HepG2 (cell line): ENCODE data around the gene SYNGAP1. TPM values are rescaled to one million over a fixed set of nuclear protein-coding genes. Genes with fewer than 3 reads are reported as not detected.

Experiments used
- IKZF1 ChIP-seq: fragments of 450-650 bp; IDR thresholded peaks from 2 replicates; pipeline ENCODE4 v1.7.1; 2016
- LRRFIP1 ChIP-seq: sonication (generic); formaldehyde crosslinking; conservative IDR thresholded peaks from 2 replicates; pipeline ENCODE4 v1.4.0; 2020; ENCODE audit warnings: missing genetic modification reagents
- NFYC ChIP-seq: IDR thresholded peaks from 2 replicates; pipeline ENCODE4 v1.6.1; 2016; ENCODE audit warnings: missing genetic modification reagents, missing compliant biosample characterization
- TAF1 ChIP-seq: sonication (generic); formaldehyde crosslinking; IDR thresholded peaks from 2 replicates; pipeline ENCODE4 v1.4.0; 2020; ENCODE audit warnings: missing genetic modification reagents
- TAF15 ChIP-seq: fragments of 200-400 bp; formaldehyde crosslinking; IDR thresholded peaks from one replicate; pipeline ENCODE4 v1.6.1; 2018; ENCODE audit warnings: mild to moderate bottlenecking, low read depth, low read length; ENCODE audit not compliant: poor library complexity, severe bottlenecking
- TCF7L2 ChIP-seq: IDR thresholded peaks from 2 replicates; pipeline ENCODE4 v1.6.1; 2011; ENCODE audit warnings: mild to moderate bottlenecking, low read depth, low read length, moderate library complexity
- THAP7 ChIP-seq: sonication (generic); formaldehyde crosslinking; IDR thresholded peaks from 2 replicates; pipeline ENCODE4 v1.8.1; 2023; ENCODE audit warnings: mild to moderate bottlenecking, missing genetic modification reagents
- YEATS4 ChIP-seq: sonication (generic); formaldehyde crosslinking; IDR thresholded peaks from 2 replicates; pipeline ENCODE4 v1.4.0; 2020; ENCODE audit warnings: missing genetic modification reagents, borderline replicate concordance
- ZBTB1 ChIP-seq: sonication (generic); formaldehyde crosslinking; IDR thresholded peaks from 2 replicates; pipeline ENCODE4 v1.4.0; 2020; ENCODE audit warnings: missing genetic modification reagents, borderline replicate concordance
- ZBTB7A ChIP-seq: sonication (generic); formaldehyde crosslinking; IDR thresholded peaks from 2 replicates; pipeline ENCODE4 v1.8.0; 2022; ENCODE audit warnings: mild to moderate bottlenecking, missing genetic modification reagents
- ZNF33A ChIP-seq: sonication (generic); formaldehyde crosslinking; IDR thresholded peaks from 2 replicates; pipeline ENCODE4 v1.5.1; 2020; ENCODE audit warnings: missing genetic modification reagents, mild to moderate bottlenecking, moderate library complexity, borderline replicate concordance
- polyA plus RNA-seq, 8 experiments: library from polyadenylated mRNA; depleted of rRNA in 3 of 8; stranded (reverse) in 7 of 8; unstranded in 1 of 8; fragments of >200 nt; fragmentation: Illumina TruSeq in 4 of 8; extraction: Trizol in 4 of 8; gene quantifications; 2 replicates each; pipeline versions ENCODE4 v1.2.1 to v1.2.3, GENCODE V29; 2011 to 2016; ENCODE audit warnings: low read depth in 4 of 8, missing spikeins in 1 of 8, mixed read lengths in 1 of 8; ENCODE audit not compliant: insufficient read depth in 1 of 8
- total RNA-seq, 5 experiments: library from RNA; depleted of rRNA; stranded (reverse); fragments of >200 nt; fragmentation: Illumina TruSeq; extraction: Trizol; gene quantifications; 2 replicates each; pipeline ENCODE4 v1.2.3, GENCODE V29; 2016; ENCODE audit warnings: low read depth in 1 of 5
- TF ChIP-seq, protein P1 (sequence below): sonication (generic); formaldehyde crosslinking; IDR thresholded peaks from 2 replicates; pipeline ENCODE4 v1.9.0; 2021; ENCODE audit warnings: missing genetic modification reagents, borderline replicate concordance
- TF ChIP-seq, protein P2 (sequence below): sonication (generic); formaldehyde crosslinking; IDR thresholded peaks from 2 replicates; pipeline ENCODE4 v1.4.0; 2020; ENCODE audit warnings: mild to moderate bottlenecking, missing genetic modification reagents
- TF ChIP-seq, protein P3 (sequence below): sonication (generic); formaldehyde crosslinking; IDR thresholded peaks from 2 replicates; pipeline ENCODE4 v1.4.0; 2020; ENCODE audit warnings: mild to moderate bottlenecking, missing genetic modification reagents, borderline replicate concordance

Gene SYNGAP1
- total and polyA plus RNA-seq, 2 of the 13 experiments (the other 11 are each of a cell fraction or from before 2014, with no cell fraction given): 0.75 to 1.1 TPM

- TF ChIP-seq, protein P1, sequence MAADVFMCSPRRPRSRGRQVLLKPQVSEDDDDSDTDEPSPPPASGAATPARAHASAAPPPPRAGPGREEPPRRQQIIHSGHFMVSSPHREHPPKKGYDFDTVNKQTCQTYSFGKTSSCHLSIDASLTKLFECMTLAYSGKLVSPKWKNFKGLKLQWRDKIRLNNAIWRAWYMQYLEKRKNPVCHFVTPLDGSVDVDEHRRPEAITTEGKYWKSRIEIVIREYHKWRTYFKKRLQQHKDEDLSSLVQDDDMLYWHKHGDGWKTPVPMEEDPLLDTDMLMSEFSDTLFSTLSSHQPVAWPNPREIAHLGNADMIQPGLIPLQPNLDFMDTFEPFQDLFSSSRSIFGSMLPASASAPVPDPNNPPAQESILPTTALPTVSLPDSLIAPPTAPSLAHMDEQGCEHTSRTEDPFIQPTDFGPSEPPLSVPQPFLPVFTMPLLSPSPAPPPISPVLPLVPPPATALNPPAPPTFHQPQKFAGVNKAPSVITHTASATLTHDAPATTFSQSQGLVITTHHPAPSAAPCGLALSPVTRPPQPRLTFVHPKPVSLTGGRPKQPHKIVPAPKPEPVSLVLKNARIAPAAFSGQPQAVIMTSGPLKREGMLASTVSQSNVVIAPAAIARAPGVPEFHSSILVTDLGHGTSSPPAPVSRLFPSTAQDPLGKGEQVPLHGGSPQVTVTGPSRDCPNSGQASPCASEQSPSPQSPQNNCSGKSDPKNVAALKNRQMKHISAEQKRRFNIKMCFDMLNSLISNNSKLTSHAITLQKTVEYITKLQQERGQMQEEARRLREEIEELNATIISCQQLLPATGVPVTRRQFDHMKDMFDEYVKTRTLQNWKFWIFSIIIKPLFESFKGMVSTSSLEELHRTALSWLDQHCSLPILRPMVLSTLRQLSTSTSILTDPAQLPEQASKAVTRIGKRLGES (CRISPR knock-in tag): 0 out of 2 replicates have a peak, but pooled peaks have one; percentile 26
- TF ChIP-seq ZBTB7A (CRISPR knock-in tag) (peak; percentile 36), NFYC (CRISPR knock-in tag) (peak; percentile 93), TAF1 (CRISPR knock-in tag) (peak; percentile 80; the same call in 1 of the 2 replicates), TCF7L2 (no peak), YEATS4 (CRISPR knock-in tag) (peak; percentile 94; the same call in 1 of the 2 replicates), THAP7 (peak; percentile 56; the same call in 1 of the 2 replicates), LRRFIP1 (CRISPR knock-in tag) (0 out of 2 replicates have a peak, but pooled peaks have one; percentile 42), ZBTB1 (CRISPR knock-in tag) (no peak), TAF15 (no peak), ZNF33A (CRISPR knock-in tag) (no peak), IKZF1 (no peak)
- TF ChIP-seq, protein P2, sequence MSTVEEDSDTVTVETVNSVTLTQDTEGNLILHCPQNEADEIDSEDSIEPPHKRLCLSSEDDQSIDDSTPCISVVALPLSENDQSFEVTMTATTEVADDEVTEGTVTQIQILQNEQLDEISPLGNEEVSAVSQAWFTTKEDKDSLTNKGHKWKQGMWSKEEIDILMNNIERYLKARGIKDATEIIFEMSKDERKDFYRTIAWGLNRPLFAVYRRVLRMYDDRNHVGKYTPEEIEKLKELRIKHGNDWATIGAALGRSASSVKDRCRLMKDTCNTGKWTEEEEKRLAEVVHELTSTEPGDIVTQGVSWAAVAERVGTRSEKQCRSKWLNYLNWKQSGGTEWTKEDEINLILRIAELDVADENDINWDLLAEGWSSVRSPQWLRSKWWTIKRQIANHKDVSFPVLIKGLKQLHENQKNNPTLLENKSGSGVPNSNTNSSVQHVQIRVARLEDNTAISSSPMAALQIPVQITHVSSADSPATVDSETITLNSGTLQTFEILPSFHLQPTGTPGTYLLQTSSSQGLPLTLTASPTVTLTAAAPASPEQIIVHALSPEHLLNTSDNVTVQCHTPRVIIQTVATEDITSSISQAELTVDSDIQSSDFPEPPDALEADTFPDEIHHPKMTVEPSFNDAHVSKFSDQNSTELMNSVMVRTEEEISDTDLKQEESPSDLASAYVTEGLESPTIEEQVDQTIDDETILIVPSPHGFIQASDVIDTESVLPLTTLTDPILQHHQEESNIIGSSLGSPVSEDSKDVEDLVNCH (CRISPR knock-in tag): peak; percentile 95
- TF ChIP-seq, protein P3, sequence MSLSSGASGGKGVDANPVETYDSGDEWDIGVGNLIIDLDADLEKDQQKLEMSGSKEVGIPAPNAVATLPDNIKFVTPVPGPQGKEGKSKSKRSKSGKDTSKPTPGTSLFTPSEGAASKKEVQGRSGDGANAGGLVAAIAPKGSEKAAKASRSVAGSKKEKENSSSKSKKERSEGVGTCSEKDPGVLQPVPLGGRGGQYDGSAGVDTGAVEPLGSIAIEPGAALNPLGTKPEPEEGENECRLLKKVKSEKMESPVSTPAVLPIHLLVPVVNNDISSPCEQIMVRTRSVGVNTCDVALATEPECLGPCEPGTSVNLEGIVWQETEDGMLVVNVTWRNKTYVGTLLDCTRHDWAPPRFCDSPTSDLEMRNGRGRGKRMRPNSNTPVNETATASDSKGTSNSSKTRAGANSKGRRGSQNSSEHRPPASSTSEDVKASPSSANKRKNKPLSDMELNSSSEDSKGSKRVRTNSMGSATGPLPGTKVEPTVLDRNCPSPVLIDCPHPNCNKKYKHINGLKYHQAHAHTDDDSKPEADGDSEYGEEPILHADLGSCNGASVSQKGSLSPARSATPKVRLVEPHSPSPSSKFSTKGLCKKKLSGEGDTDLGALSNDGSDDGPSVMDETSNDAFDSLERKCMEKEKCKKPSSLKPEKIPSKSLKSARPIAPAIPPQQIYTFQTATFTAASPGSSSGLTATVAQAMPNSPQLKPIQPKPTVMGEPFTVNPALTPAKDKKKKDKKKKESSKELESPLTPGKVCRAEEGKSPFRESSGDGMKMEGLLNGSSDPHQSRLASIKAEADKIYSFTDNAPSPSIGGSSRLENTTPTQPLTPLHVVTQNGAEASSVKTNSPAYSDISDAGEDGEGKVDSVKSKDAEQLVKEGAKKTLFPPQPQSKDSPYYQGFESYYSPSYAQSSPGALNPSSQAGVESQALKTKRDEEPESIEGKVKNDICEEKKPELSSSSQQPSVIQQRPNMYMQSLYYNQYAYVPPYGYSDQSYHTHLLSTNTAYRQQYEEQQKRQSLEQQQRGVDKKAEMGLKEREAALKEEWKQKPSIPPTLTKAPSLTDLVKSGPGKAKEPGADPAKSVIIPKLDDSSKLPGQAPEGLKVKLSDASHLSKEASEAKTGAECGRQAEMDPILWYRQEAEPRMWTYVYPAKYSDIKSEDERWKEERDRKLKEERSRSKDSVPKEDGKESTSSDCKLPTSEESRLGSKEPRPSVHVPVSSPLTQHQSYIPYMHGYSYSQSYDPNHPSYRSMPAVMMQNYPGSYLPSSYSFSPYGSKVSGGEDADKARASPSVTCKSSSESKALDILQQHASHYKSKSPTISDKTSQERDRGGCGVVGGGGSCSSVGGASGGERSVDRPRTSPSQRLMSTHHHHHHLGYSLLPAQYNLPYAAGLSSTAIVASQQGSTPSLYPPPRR (CRISPR knock-in tag): 0 out of 2 replicates have a peak, but pooled peaks have one; percentile 28
These were observed 1.8 kb upstream of the SYNGAP1 start, which contains the start of gene CUTA (continued) for GRCh38 chr6:33417903-33418689.
